NCI-H345 (cell line): ENCODE data around the gene PABPN1L.

ENCODE experiments used
- DNase-seq: peaks from one replicate; lab custom pipeline; 2025; lab: John Stamatoyannopoulos, UW

The PABPN1L gene

GRCh38 chr16:88866151-88866920 is at the start of gene PABPN1L:
TSS of gene PABPN1L (minus strand) at chr16:88866660. CDS start at chr16:88866606, 54 bp downstream.
- no peak for DNase-seq

GRCh38 chr16:88915639-88916327 is 49.3 kb upstream of the PABPN1L start:
- DNase-seq: no peak

DNA sequence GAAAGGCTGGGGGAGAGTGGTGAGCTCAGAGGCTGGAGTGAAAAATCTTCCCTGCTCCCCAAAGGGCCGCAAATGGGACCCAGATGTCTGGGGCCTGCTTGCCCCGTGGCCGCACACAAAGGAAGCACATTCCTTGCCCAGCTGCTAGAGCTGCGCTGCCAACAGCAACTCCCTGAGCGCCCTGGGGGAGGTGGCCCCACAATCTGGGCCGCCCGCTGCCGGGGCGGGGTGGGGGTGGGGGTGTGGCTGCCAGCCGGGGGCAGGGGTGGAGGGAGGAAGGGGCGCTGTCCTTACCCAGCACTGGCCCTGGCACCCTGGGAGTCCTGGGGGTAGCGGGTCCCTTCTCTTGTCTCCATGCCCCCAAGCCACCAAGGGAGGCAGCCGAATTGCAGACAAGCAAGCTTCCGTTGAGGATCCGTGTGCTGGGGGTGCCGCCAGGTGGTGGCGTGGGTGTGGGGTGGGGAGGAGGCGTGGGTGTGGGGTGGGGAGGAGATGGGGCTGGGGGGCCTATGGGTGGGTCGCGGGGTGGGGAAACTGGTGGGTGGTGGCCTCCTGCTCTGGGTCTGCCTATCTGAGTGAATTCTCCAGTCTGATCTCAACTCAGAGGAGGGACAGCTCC is 48.4 kb upstream of the PABPN1L start:
- no peak for DNase-seq

GRCh38 chr16:88913870-88914269 is 47.4 kb upstream of the PABPN1L start:
- DNase-seq: no peak

- no peak for DNase-seq
Measured at GRCh38 chr16:88913001-88913612, 46.6 kb upstream of the PABPN1L start.

- DNase-seq: no peak
Measured at GRCh38 chr16:88912556-88912955, 46.1 kb upstream of the PABPN1L start.

DNA sequence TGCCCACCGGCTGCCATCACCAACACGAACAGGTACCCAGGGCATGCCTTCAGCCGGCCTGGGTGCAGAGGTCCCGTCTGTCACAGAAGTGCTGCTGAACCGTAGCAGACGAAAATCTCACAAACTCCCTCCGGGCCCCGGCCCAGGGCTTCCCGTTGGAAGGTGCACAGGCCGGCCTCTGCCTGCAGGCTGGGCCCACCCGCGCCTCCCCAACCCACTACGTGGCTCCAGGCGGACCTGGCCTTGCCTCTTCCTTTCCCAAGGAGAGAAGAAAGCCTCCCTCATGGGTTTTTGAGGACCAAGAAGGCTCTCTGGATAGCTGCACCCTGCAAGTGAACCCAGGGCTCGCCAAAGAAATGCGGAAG is 45.5 kb upstream of the PABPN1L start:
- DNase-seq: no peak

DNA sequence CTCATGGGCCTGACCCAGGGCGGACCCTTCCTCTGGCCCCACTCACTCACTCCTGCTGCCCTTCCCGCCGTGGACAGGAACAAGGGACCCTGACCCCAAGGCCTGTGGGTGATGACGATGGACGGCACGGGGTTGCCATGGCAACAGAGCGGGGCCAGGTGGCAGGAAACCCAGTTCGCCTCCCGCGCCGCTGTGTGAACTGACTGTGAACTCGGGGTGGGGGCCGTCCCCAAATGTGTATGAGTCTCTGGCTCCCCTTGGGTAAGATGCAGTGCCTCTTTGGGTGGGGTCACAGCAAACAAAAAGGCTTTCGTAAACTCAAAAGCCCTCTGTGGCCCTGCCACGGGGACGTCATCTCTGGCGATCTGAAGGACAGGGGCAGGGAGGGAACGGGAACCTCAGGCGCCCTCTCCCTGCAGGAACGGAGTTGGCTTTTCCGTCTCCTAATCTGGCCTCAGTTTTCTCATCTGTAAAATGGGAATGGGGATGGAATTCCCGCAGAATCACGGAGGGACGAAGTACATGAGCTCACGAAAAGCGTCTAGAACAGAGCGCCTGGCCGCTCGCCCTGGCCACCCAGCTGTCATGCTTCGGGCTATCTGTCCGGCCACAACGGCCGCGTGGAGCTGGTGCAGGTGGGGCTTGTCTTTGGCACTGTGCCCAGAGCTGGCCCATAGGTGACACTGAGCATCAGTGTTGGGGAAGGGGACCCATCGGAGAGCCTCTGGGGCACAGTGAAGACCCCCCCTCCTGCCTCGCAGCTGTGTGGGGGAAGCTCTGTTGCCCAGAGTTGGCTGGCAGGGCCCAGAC is 44.9 kb upstream of the PABPN1L start:
- no peak for DNase-seq

- DNase-seq: no peak
Measured at GRCh38 chr16:88910284-88911135, 44.0 kb upstream of the PABPN1L start.

DNA sequence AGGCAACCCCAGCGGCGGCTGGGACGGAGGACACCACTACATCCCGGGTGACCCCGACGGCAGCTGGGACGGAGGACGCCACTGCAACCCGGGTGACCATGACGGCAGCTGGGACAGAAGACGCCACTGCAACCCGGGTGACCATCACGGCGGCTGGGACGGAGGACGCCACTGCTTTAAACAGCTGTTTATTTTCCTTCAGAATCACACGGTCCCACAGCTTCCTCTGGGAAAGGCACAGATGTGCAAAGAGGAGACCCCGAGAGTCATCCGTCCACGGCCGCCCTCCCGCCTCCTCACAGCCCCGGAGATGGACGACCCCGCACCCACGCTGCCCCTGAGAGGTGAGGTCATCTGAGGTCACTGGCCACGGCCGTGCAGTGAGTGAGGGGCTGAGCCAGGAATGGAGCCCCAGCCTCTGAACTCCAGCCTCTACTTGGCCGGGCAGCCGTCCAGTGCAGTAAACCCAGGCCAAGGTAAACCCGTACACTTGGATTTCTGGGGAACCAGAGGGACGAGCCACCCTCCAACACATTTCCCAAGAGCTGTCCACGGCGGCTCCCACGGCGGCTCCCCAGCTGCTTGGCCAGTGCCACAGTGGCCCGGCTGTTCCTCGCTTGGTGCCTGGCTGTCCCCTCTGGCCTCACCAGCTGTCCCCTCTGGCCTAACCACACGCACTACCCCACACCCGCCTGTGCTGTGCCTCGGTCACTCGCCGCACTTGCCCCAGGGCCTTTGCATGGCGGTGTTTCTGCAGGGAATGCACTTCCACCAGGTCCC is 43.2 kb upstream of the PABPN1L start:
- no peak for DNase-seq

DNA sequence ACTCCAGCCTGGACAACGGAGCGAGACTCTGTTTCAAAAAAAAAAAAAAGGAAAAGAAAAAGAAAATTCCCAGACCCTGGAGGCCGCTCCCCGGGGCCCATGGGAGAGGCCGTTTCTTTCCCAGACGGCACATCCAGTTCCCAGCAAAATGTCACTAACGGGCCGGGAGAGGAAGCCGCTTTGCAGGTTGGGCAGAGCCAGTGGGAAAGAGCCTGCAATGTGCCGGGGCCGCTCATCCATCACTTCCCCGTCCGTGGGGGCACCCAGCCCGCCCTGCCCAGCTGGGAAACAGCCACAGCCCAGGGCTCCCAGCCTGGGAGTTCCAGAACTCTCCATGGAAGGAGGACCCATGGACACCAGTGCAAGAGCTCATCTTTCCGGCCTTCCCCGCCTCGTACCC is 41.8 kb upstream of the PABPN1L start:
- no peak for DNase-seq

DNA sequence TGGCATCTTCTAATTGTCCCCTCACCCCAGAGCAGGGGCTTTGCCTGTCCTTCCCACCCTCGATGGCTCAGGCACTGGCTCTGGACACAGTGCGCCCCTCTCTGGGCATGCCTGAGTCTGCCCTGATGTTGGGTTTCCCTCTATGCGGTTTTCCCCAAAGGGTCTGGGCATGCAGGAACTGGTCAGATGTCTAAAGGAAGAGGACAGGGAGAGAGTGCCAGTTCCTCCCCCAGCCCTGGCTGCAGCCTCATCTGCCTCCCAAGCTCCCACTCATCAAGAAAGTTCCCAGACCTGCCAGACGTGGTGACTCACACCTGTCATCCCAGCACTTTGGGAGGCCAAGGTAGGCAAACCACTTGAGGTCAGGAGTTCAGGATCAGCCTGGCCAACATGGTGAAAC is 41.3 kb upstream of the PABPN1L start:
- DNase-seq: no peak

GRCh38 chr16:88906535-88907105 is 40.2 kb upstream of the PABPN1L start:
- no peak for DNase-seq

DNA sequence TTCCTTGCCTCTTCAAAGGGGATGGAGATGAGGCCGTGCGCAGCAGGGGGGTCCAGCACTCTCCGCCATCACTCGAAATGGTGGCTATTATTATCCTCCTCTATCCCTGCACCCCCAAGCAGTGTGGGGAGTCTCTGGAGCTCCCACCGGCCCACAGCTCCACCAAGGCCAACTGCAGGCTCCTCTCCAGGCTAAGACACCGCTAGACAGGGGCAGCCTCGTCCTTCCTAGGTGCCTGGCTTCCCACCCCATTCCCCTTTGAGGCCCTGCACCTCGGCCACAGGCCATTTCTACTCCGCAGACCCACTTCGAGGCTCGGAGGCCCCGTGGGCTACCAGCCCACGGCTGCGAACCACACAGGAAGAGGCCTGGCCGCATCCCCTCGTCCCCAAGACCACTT is 39.6 kb upstream of the PABPN1L start:
- DNase-seq: no peak

DNA sequence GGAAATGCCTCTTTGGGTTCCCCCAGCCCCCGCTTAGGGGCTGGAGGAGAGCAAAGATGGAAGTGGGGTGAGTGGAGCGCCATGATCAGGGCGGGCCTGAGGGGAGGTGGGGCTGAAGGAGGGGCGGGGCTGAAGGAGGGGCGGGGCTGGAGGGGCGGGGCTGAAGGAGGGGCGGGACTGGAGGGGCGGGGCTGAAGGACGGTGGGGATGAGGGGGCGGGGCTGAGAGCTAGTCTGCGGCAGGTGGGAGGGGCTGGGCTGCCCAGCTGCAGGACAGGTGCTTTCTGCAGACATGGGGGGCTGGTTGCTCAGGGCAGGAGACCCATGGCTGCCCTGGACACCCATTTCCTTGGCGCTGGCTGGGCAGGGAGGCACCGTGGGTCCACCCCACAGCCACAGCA is 39.1 kb upstream of the PABPN1L start:
- no peak for DNase-seq

DNA sequence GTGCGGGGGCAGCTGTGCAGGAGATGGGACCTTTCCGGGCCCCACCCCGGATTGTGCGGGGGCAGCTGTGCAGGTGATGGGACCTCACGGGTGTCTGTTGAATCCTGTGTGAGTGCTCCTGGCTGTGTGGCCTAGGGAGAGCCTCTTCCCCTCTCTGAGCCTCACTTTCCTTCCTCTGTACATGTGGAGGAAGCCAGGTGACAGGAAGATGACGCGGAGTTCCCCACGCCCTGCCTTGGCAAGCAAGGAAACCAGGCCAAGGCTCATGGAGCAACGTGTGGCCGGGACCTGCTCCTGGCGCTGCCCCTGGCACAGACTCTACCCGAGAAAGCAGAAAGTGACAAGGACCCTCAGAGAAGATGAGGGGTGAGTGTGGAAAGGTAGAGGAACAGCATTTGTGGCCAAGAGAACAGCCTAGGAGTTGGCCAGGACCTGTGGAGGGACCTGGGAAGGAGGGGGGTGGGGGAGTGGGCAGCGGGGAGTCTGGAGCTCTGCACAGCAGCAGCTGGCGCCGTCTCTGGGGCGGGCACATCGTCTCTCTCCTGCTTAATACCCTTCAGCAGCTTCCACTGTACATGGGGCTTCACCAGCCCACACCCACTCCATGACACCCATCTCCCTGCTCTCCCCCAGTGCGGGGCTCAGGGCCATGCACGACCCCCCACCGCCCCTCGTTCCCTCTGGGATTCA is 38.4 kb upstream of the PABPN1L start:
- no peak for DNase-seq

- DNase-seq: no peak
Measured at GRCh38 chr16:88903267-88903666, 36.8 kb upstream of the PABPN1L start.

DNA sequence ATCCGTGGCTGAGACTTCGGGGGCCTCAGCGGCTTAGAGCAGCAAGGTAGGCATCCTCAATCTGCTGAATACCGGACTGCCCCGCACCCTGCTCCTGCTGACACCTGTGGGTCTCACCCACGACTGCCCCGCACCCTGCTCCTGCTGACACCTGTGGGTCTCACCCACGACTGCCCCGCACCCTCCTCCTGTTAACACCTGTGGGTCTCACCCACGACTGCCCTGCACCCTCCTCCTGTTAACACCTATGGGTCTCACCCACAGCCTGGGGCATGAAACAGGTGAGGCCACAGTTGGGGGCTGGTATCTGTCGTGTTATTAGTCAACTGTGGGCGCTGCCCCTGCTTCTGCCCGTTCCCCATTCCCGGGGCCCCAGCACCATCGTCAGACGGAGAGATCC is 36.3 kb upstream of the PABPN1L start:
- DNase-seq: no peak

- DNase-seq: no peak
Measured at GRCh38 chr16:88901718-88902337, 35.4 kb upstream of the PABPN1L start.
